ENCODE results near the gene PDSS2. TPM values are rescaled to one million over a fixed set of nuclear protein-coding genes. Genes with fewer than 3 reads are reported as not detected.

The PDSS2 gene
- total and polyA plus RNA-seq, 7 donors = 4.7 to 16.7 (median 9.3) TPM

DNA sequence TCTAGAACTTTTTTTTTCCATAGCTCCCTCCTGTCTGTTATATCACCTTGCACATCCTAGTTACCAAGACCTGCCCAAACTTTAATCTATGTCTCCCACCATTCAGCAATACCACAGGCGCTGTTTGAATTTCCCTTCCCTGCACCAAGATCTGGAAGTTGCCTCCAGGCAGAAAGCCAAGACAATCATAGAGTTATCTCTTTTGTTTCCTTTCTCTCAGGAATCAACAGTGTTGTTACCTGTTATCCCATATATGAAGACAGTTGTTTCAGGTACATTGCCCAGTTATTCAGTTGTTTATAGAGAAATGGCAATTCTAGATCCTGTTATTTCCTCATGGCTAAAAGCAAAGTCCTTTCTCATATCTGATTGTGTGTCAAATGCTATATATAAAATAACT is 63.2 kb downstream of the PDSS2 start:
- intact Hi-C loops (cut with DNase I) = no loop called here
- H3K36me3 ChIP-seq (ENCODE audit: insufficient read depth in 1 of 2, low read depth in 1 of 2) = no peaks in the 10 kb centered on the region
- H3K27ac ChIP-seq = no peak overlapping the region
- ATAC-seq (no peak), DNase-seq (no peak)
- no peaks in the 10 kb centered on the region for H3K27me3 ChIP-seq (ENCODE audit: insufficient read depth in 3 of 3, low read length in 2 of 3)
- H3K4me1 ChIP-seq = no peaks in the 10 kb centered on the region
- 85 to 96% (median 93%) methylated on average over 1 of the region's 1 CpG for WGBS, 3 donors
- TF ChIP-seq, protein P1, sequence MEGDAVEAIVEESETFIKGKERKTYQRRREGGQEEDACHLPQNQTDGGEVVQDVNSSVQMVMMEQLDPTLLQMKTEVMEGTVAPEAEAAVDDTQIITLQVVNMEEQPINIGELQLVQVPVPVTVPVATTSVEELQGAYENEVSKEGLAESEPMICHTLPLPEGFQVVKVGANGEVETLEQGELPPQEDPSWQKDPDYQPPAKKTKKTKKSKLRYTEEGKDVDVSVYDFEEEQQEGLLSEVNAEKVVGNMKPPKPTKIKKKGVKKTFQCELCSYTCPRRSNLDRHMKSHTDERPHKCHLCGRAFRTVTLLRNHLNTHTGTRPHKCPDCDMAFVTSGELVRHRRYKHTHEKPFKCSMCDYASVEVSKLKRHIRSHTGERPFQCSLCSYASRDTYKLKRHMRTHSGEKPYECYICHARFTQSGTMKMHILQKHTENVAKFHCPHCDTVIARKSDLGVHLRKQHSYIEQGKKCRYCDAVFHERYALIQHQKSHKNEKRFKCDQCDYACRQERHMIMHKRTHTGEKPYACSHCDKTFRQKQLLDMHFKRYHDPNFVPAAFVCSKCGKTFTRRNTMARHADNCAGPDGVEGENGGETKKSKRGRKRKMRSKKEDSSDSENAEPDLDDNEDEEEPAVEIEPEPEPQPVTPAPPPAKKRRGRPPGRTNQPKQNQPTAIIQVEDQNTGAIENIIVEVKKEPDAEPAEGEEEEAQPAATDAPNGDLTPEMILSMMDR (IDR thresholded peaks at IDR 0.05) = no peak
- H3K4me3 ChIP-seq = no peak overlapping the region
- no peaks in the 10 kb centered on the region for H3K9me3 ChIP-seq

DNA sequence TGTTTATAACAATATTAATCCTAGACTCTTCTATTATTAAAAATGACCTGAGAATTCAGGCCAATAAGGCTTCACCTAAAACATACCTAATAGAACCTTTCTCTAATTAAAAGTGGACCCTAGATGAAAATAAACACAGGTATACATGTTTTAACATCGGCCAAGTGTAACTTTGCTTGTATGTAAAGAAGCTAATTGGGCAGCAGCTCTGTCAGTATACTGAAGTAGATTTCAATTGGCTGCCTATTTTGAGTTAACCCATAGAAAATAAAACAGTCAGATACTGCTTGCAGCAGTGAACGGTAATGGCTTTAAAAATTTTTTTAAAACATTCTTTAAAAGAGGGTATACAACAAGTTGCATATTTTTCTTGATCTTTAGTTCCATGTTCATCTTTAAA is 67.3 kb downstream of the PDSS2 start:
- WGBS, 3 donors = 96 to 99% (median 96%) methylated on average over 2 of the region's 2 CpGs
- intact Hi-C loops (cut with DNase I) = no loop called here

DNA sequence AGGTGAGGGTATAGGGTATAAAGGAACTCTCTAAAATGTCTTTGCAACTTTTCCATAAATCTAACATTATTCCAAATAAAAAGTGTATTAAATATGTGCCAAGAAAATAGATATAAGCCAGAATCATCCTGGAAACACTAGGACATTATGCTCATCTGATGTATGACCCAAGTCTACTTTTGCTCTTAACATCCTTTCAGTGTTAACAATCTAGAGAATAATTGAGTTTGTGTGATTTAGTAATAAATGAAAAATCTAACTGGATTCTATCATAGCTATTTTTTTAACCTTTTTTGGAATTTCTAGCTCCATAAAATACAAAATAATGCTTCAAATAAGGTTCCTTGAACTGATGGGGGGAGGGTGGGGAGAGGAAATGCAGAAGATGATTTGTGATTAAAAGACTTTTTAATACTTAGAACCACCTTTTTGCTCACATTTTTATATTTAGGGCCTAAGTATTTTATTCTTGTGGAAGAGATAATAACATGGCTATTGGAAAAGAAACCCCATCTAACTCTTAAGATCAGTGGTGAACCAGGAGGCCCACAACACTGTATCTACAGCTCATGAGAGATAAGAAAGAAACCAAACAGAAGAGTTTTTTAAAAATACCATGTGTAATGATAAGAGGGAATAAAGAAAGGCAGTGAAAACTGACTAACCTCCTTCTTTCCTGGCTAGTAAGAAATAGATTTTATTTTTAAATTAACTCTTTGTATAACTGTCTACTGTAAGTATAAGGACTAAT is 68.5 kb downstream of the PDSS2 start:
- DNase-seq (no peak), ATAC-seq (no peak)
- Histone ChIP-seq H3K27me3 (ENCODE audit: insufficient read depth in 3 of 3, low read length in 2 of 3) (no peaks in the 10 kb centered on the region), H3K9me3 (no peaks in the 10 kb centered on the region), H3K27ac (no peak overlapping the region), H3K4me3 (no peak overlapping the region), H3K4me1 (no peaks in the 10 kb centered on the region), H3K36me3 (ENCODE audit: insufficient read depth in 1 of 2, low read depth in 1 of 2) (no peaks in the 10 kb centered on the region)
- intact Hi-C loops (cut with DNase I) = no loop called here
- TF ChIP-seq, protein P1 (IDR thresholded peaks at IDR 0.05) = no peak

More for the DNA sequence above, 67.3 kb downstream of the PDSS2 start:
- Histone ChIP-seq H3K27ac (no peak overlapping the region), H3K4me1 (no peaks in the 10 kb centered on the region), H3K9me3 (no peaks in the 10 kb centered on the region), H3K27me3 (ENCODE audit: insufficient read depth in 3 of 3, low read length in 2 of 3) (no peaks in the 10 kb centered on the region), H3K4me3 (no peak overlapping the region), H3K36me3 (ENCODE audit: insufficient read depth in 1 of 2, low read depth in 1 of 2) (no peaks in the 10 kb centered on the region)
- ATAC-seq (no peak), DNase-seq (no peak)
- TF ChIP-seq, protein P1 (IDR thresholded peaks at IDR 0.05) = no peak

DNA sequence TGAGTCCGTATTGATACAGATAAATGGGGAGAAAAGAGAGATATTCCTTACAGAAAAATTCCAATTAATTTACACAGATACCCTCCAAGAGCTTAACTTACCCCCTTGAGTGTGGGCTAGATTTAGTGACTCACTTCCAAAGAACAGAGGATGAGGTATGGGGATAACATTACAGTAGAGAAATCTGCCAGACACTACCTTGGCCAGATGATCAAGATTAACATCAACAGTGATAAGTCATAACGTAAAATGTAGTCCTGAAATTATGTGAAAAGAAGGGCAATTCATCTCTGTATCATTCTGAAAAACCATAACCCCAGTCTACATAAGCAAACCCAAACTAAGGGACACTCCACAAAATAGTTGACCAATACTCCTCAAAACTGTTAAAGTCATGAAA is 69.3 kb downstream of the PDSS2 start:
- ATAC-seq = no peak
- no peaks in the 10 kb centered on the region for H3K9me3 ChIP-seq
- intact Hi-C loops (cut with DNase I) = no loop called here
- H3K27ac ChIP-seq = no peak overlapping the region
- no peaks in the 10 kb centered on the region for H3K36me3 ChIP-seq (ENCODE audit: insufficient read depth in 1 of 2, low read depth in 1 of 2)
- no peak for DNase-seq
- no peaks in the 10 kb centered on the region for H3K27me3 ChIP-seq (ENCODE audit: insufficient read depth in 3 of 3, low read length in 2 of 3)
- TF ChIP-seq, protein P1 (IDR thresholded peaks at IDR 0.05) = no peak
- no peak overlapping the region for H3K4me3 ChIP-seq
- H3K4me1 ChIP-seq = no peaks in the 10 kb centered on the region
- WGBS, 3 donors = 82 to 95% (median 84%) methylated on average over 2 of the region's 2 CpGs

DNA sequence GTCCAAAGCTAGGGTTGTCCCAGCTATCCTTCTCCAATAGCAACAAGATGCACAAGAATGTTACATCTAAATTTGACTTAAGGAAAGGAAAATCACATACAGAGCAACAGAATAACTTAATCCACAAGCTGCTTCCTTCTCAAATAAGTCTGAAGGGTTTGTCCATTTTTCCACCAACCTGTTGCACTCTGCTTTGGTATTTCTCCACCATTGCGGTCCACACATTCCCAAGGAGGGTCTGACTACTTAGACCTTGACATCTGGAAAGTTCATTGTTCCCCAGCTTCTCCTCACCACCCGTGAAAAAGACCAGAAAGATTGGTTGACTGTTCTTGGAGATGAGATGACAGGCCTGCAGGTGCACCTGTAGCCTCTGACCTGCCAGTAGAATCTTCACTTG is 72.5 kb downstream of the PDSS2 start:
- DNase-seq (no peak), ATAC-seq (no peak)
- intact Hi-C loops (cut with DNase I) = no loop called here
- Histone ChIP-seq H3K4me1 (no peaks in the 10 kb centered on the region), H3K27ac (no peak overlapping the region), H3K4me3 (no peak overlapping the region), H3K9me3 (no peaks in the 10 kb centered on the region), H3K36me3 (ENCODE audit: insufficient read depth in 1 of 2, low read depth in 1 of 2) (no peaks in the 10 kb centered on the region), H3K27me3 (ENCODE audit: insufficient read depth in 3 of 3, low read length in 2 of 3) (no peaks in the 10 kb centered on the region)
- 68 to 74% (median 73%) methylated on average over 2 of the region's 2 CpGs for WGBS, 3 donors
- TF ChIP-seq, protein P1 (IDR thresholded peaks at IDR 0.05) = no peak
